Heart right ventricle (tissue), 16 donors: Measurements from ENCODE around the gene TIGD7. TPM values are rescaled to one million over a fixed set of nuclear protein-coding genes. Genes with fewer than 3 reads are reported as not detected.

Experiments used
- ATAC-seq, 8 donors: fragments of 200-7000 bp; cut with Tn5 transposase; one replicate each; pipeline ENCODE4 v1.9.1; 2020; ENCODE audit warnings: mild to moderate bottlenecking in 8 of 8, moderate library complexity in 8 of 8, moderate number of reproducible peaks in 1 of 8
- DNase-seq, 2 donors: peaks; one replicate each; pipeline ENCODE4 v3.0.0-alpha.2; 2020
- H3K27ac ChIP-seq, 10 donors: fragments of 200-600 bp; sonication (generic) in 2 of 10; one replicate each; pipeline versions ENCODE4 v1.5.0 to v1.8.0; 2020 to 2022; ENCODE audit warnings: mild to moderate bottlenecking in 3 of 10
- H3K27me3 ChIP-seq, 7 donors: fragments of 200-600 bp; one replicate each; pipeline ENCODE4 v1.8.0; 2021 to 2022; ENCODE audit warnings: mild to moderate bottlenecking in 2 of 7
- H3K36me3 ChIP-seq, 9 donors: fragments of 200-600 bp; sonication (generic) in 1 of 9; one replicate each; pipeline versions ENCODE4 v1.5.0 to v1.8.0; 2020 to 2022; ENCODE audit warnings: mild to moderate bottlenecking in 2 of 9
- H3K4me1 ChIP-seq, 9 donors: fragments of 200-600 bp; sonication (generic) in 1 of 9; one replicate each; pipeline versions ENCODE4 v1.5.0 to v1.8.0; 2020 to 2022; ENCODE audit warnings: mild to moderate bottlenecking in 4 of 9
- H3K4me3 ChIP-seq, 10 donors: fragments of 200-600 bp; sonication (generic) in 2 of 10; one replicate each; pipeline versions ENCODE4 v1.5.0 to v1.8.0; 2020 to 2022; ENCODE audit warnings: mild to moderate bottlenecking in 7 of 10, moderate library complexity in 2 of 10
- H3K9me3 ChIP-seq, 11 donors: fragments of 200-600 bp in 10 of 11; sonication (generic) in 2 of 11; one replicate each; pipeline versions ENCODE4 v1.5.0 to v1.8.0; 2013 to 2022; ENCODE audit warnings: mild to moderate bottlenecking in 2 of 11, control low read depth in 1 of 11, moderate library complexity in 1 of 11
- WGBS, 2 donors: extraction: QIAGEN DNeasy Blood & Tissue Kit; methylation state at CpG; one replicate each; pipeline ENCODE4 v1.1.7; 2013; ENCODE audit warnings: inconsistent platforms in 1 of 2; 5-methylcytosine and 5-hydroxymethylcytosine counted together
- intact Hi-C, 10 donors: fragments of 100-400 bp; cut with DNase I; formaldehyde crosslinking; loops; one replicate each; pipeline versions ENCODE4 v1.11.1 to v1.14.2; 2022
- polyA plus RNA-seq, 2 donors: library from polyadenylated mRNA; stranded (reverse); fragments of 200-250 nt; gene quantifications; one replicate each; pipeline ENCODE4 v1.2.3, GENCODE V29; 2013
- total RNA-seq, 10 donors: library from RNA; stranded (reverse); fragmentation: NEBNext Ultra II Directional in 3 of 10; extraction: Animal tissue kit (Norgen Biotek cat#: 25700) in 3 of 10; gene quantifications; one replicate each; pipeline versions ENCODE4 v1.2.1 to v1.2.4, GENCODE V29; 2021 to 2023
- TF ChIP-seq, protein P1 (sequence below), 9 donors: fragments of 200-600 bp; sonication (generic) in 2 of 9; IDR thresholded peaks; one replicate each; pipeline versions ENCODE4 v1.5.0 to v1.8.0; 2021 to 2022; ENCODE audit warnings: antibody characterized with exemption in 9 of 9, mild to moderate bottlenecking in 5 of 9, moderate library complexity in 1 of 9
- donor health status: Arrhythmogenic right ventricular cardiomyopathy.
- donor health status: ischemic (EF 13 %, LVEDD 7.1; RV severe dilation, severe dysfunction).
- donor health status: healthy with polysubstance abuse.
- donor health status: DM: no; HTN: yes; CAD: no.
- donor health status: DM: no; HTN: no; CAD: no.
- donor health status: ischemic (EF 25% LVEDD 6.9; RV normal size, moderate dysfunction).
- donor health status: ischemic (EF 25% LVEDD 5.7; RV mildly dilated, moderate dysfunction).
- donor health status: healthy.
- donor health status: DM: yes; HTN: yes; CAD: no.
- donor health status: Ischemic cardiomyopathy.
- donor health status: ischemic (EF 35%, LVEDD 5.7; RV mildly dilated, moderate dysfunction).
- donor health status: nonischemic (EF 11% LVEDD 7.7; RV severe dilation, severe dysfunction).
- donor health status: DM: yes; HTN: yes; CAD: no.
- donor health status: PGD.
- donor health status: ischemic (EF 29% LVEDD 5.4; RV normal size, mild dysfunction).
- donor health status: nonischemic (EF 23%, LVEDD 6.1; RV moderate dilation, normal function).

Gene TIGD7
- total and polyA plus RNA-seq, 12 donors = 4.7 to 11.2 (median 8.3) TPM

DNA sequence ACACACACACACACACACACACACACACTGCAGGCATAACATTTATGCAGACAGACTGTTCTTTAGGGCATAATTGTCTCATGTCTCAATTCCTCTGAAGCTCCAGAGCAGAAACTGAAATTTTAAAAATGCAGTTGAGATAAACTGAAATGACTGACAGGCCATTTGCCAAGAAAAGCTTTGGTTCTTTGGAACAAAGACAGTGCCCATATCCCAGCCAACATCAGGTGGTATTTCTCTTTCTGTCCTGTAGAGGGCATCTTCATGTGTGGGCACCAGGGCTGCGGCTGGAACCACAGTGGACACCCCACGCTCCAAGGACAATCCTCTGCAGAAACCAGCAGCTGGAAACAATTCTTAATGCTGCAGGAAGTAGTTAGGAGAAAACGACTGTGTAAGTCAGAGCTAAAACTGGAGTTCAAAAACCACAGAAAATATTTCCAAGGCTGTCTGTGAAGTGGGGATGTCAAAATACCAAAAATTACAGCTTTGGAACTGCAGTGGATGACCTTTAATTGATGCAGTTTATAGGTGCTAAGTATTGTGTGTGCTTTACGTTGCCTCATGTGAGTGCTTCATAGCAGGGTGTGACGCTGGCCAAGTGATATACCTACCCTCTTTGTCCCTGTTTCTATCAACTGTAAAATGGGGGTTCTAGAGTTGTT lies 38.2 kb downstream of the TIGD7 start:
- Histone ChIP-seq H3K27ac (no peak overlapping the region), H3K9me3 (peaks cover 0 to 73% (median 12%) of the 10 kb centered on the region in 11 donors), H3K4me3 (no peak overlapping the region), H3K36me3 (peaks cover 0 to 40% (median 20%) of the 10 kb centered on the region in 9 donors), H3K4me1 (peaks cover 0 to 30% (median 14%) of the 10 kb centered on the region in 9 donors), H3K27me3 (no peaks in the 10 kb centered on the region)
- WGBS, 2 donors = 65 to 67% methylated on average over 5 of the region's 5 CpGs
- DNase-seq (no peak), ATAC-seq (no peak)
- TF ChIP-seq, protein P1, sequence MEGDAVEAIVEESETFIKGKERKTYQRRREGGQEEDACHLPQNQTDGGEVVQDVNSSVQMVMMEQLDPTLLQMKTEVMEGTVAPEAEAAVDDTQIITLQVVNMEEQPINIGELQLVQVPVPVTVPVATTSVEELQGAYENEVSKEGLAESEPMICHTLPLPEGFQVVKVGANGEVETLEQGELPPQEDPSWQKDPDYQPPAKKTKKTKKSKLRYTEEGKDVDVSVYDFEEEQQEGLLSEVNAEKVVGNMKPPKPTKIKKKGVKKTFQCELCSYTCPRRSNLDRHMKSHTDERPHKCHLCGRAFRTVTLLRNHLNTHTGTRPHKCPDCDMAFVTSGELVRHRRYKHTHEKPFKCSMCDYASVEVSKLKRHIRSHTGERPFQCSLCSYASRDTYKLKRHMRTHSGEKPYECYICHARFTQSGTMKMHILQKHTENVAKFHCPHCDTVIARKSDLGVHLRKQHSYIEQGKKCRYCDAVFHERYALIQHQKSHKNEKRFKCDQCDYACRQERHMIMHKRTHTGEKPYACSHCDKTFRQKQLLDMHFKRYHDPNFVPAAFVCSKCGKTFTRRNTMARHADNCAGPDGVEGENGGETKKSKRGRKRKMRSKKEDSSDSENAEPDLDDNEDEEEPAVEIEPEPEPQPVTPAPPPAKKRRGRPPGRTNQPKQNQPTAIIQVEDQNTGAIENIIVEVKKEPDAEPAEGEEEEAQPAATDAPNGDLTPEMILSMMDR (IDR thresholded peaks at IDR 0.05) = peak; percentile 23 to 57 (median 53)
- intact Hi-C loops = loop anchor here in 7 of 10 donors (5.0 to 10.0 kb wide), 6 partner anchors 62 to 238 kb away; partner anchors contain the start of genes CLUAP1 (in 4 of the 7) and C16orf90 (in 1 of the 7)

GRCh38 chr16:3264137-3265036 lies 40.8 kb downstream of the TIGD7 start:
- ATAC-seq = peak; percentile 92 to 97 (median 96)
- Histone ChIP-seq H3K36me3 (peaks cover 0 to 37% (median 20%) of the 10 kb centered on the region in 9 donors), H3K9me3 (peaks cover 0 to 55% (median 7%) of the 10 kb centered on the region in 11 donors), H3K4me3 (peak overlapping the region; percentile 39 to 85 (median 77)), H3K27me3 (no peaks in the 10 kb centered on the region), H3K27ac (peak overlapping the region; percentile 90 to 100 (median 99)), H3K4me1 (peaks cover 0 to 39% (median 14%) of the 10 kb centered on the region in 9 donors)
- TF ChIP-seq, protein P1 (IDR thresholded peaks at IDR 0.05) = peak in 6 of 9 donors; percentile 12 to 59 (median 42)
- intact Hi-C loops = loop anchor here in 7 of 10 donors (1.0 to 10.0 kb wide), 12 partner anchors 18 to 240 kb away; partner anchors contain the start of genes CLUAP1 (in 5 of the 7), ZNF263 (in 3 of the 7), TIGD7 (in 2 of the 7) and ZNF75A (in 2 of the 7)
- DNase-seq = peak; percentile 96 to 98
- 1 to 2% methylated on average over 77 of the region's 77 CpGs for WGBS, 2 donors

DNA sequence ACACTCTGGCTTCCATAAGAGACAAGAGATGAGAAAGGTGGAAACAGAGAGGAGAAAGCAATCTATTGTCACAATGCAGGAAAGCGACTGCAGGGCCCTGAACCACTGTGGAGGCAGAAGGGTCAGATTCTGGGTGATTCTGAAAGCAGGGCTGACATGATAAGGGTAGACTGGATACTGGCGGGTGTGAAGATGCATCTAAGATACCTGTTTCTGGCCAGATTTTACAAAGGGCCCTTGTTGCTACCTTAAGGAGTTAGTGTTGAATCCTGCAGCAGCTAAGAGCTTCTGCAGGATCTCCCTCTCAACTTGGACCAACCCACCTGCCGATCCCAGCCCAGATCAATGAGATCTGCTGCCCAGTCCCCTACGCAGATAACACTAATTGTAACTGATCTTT lies 42.7 kb downstream of the TIGD7 start:
- WGBS, 2 donors = 92 to 95% methylated on average over 4 of the region's 4 CpGs
- ATAC-seq (no peak), DNase-seq (no peak)
- peaks cover 0 to 21% (median 13%) of the 10 kb centered on the region in 9 donors for H3K36me3 ChIP-seq
- H3K27me3 ChIP-seq = peaks cover 0 to 6% (median 0%) of the 10 kb centered on the region in 7 donors
- peaks cover 0 to 36% (median 0%) of the 10 kb centered on the region in 11 donors for H3K9me3 ChIP-seq
- intact Hi-C loops = loop anchor here in 7 of 10 donors (2.0 to 10.0 kb wide), 9 partner anchors 28 to 242 kb away; partner anchors contain the start of genes CLUAP1 (in 3 of the 7), TIGD7 (in 2 of the 7), ZNF75A (in 2 of the 7) and C16orf90 (in 1 of the 7)
- H3K27ac ChIP-seq = peak overlapping the region in 7 of 10 donors; percentile 98 to 100 (median 99)
- TF ChIP-seq, protein P1 (IDR thresholded peaks at IDR 0.05) = no peak
- peaks cover 0 to 57% (median 14%) of the 10 kb centered on the region in 9 donors for H3K4me1 ChIP-seq
- H3K4me3 ChIP-seq = peak overlapping the region in 1 of 10 donors; percentile 73
